Endothelial cell of umbilical vein (primary cell): Measurements from ENCODE around the gene SAE1. TPM values are rescaled to one million over a fixed set of nuclear protein-coding genes. Genes with fewer than 3 reads are reported as not detected.

Source experiments
- BruUV-seq: library from RNA; stranded (reverse); fragments of 400-500 nt; replicated peaks from 2 replicates; lab custom pipeline; 2021; lab: Mats Ljungman, UMichigan
- CTCF ChIA-PET: fragments of 300-600, 350-600 bp; sonication (Branson Sonifier 250); formaldehyde crosslinking; loops from one replicate; lab custom pipeline; 2021; ENCODE audit warnings: antibody characterized with exemption, inconsistent platforms; lab: Charles Lee
- POLR2A ChIA-PET: fragments of 300-600, 350-600 bp; sonication (Branson Sonifier 250); formaldehyde crosslinking; loops from one replicate; lab custom pipeline; 2021; ENCODE audit warnings: antibody characterized with exemption, inconsistent platforms; lab: Charles Lee
- DNase-seq: peaks from one replicate; pipeline ENCODE4 v3.0.0-alpha.2; 2011; ENCODE audit warnings: low read depth, low spot score
- FAIRE-seq: peaks from 2 replicates; lab custom pipeline; 2011; peaks lifted over from hg19 to GRCh38; lab: Jason Lieb, UNC
- H2AFZ ChIP-seq: 2 replicates; pipeline ENCODE4 v1.6.0; 2012; ENCODE audit warnings: low read depth, low read length, control low read depth, inconsistent platforms
- H3K27ac ChIP-seq: 2 replicates; pipeline ENCODE4 v1.5.1; 2011; ENCODE audit warnings: low read depth, mild to moderate bottlenecking, control low read depth, low read length, moderate library complexity; ENCODE audit not compliant: insufficient read depth
- H3K27me3 ChIP-seq, 2 experiments: 2 replicates each; pipeline versions ENCODE4 v1.6.0 to v1.6.1; 2011; ENCODE audit warnings: low read length in 2 of 2, mixed read lengths in 1 of 2; ENCODE audit not compliant: control insufficient read depth in 2 of 2, insufficient read depth in 2 of 2
- H3K36me3 ChIP-seq, 2 experiments: 2 replicates in 1 of 2; 3 replicates in 1 of 2; pipeline ENCODE4 v1.5.1; 2011; ENCODE audit warnings: low read length in 2 of 2, mild to moderate bottlenecking in 1 of 2, moderate library complexity in 1 of 2; ENCODE audit not compliant: control insufficient read depth in 2 of 2, insufficient read depth in 2 of 2; ENCODE audit errors: extremely low read depth in 1 of 2
- H3K4me1 ChIP-seq: 3 replicates; pipeline ENCODE4 v1.5.1; 2011; ENCODE audit warnings: mild to moderate bottlenecking, low read length; ENCODE audit not compliant: control insufficient read depth, insufficient read depth; ENCODE audit errors: extremely low read depth
- H3K4me2 ChIP-seq: 2 replicates; pipeline ENCODE4 v1.6.1; 2011; ENCODE audit warnings: low read length, control low read depth, mixed read lengths; ENCODE audit not compliant: insufficient read depth
- H3K4me3 ChIP-seq, 3 experiments: fragments of 200-600 bp in 1 of 3; sonication (generic), shearing (Covaris generic) in 1 of 3; replicated peaks in 1 of 3; 2 replicates each; pipeline ENCODE4 v1.5.1; 2011 to 2016; ENCODE audit warnings: control low read depth in 3 of 3, low read length in 3 of 3, mild to moderate bottlenecking in 2 of 3, inconsistent platforms in 1 of 3, low read depth in 1 of 3, moderate library complexity in 1 of 3; ENCODE audit not compliant: insufficient read depth in 1 of 3
- H3K79me2 ChIP-seq: 2 replicates; pipeline ENCODE4 v1.6.0; 2012; ENCODE audit warnings: low read length, inconsistent platforms; ENCODE audit not compliant: control insufficient read depth, insufficient read depth
- H3K9ac ChIP-seq: replicated peaks from 2 replicates; pipeline ENCODE3; 2011; ENCODE audit warnings: low read length, control low read depth; ENCODE audit not compliant: insufficient read depth; ENCODE audit errors: extremely low read depth
- H3K9me1 ChIP-seq: replicated peaks from 3 replicates; pipeline ENCODE4 v1.6.0; 2011; ENCODE audit warnings: mild to moderate bottlenecking, low read length; ENCODE audit not compliant: control insufficient read depth, insufficient read depth; ENCODE audit errors: extremely low read depth
- H3K9me3 ChIP-seq: replicated peaks from 2 replicates; pipeline ENCODE4 v1.5.1; 2012; ENCODE audit warnings: low read length, inconsistent platforms; ENCODE audit not compliant: control insufficient read depth, insufficient read depth
- H4K20me1 ChIP-seq: replicated peaks from 2 replicates; pipeline ENCODE3; 2011; ENCODE audit warnings: mild to moderate bottlenecking, low read length; ENCODE audit not compliant: control insufficient read depth, insufficient read depth; ENCODE audit errors: extremely low read depth
- CTCF ChIP-seq, 2 donors: IDR thresholded peaks; 1 replicate in 1 of 2; 2 replicates in 1 of 2; pipeline ENCODE4 v1.5.1; 2011; ENCODE audit warnings: low read length in 2 of 2, mild to moderate bottlenecking in 2 of 2, moderate library complexity in 2 of 2, control low read depth in 1 of 2, inconsistent platforms in 1 of 2, low read depth in 1 of 2; ENCODE audit not compliant: insufficient read depth in 1 of 2; ENCODE audit errors: extremely low read depth in 1 of 2
- EZH2 ChIP-seq: IDR thresholded peaks from 2 replicates; pipeline ENCODE4 v1.6.1; 2012; ENCODE audit warnings: borderline replicate concordance, low read depth, mild to moderate bottlenecking, moderate library complexity, low read length, inconsistent platforms; ENCODE audit not compliant: severe bottlenecking
- FOS ChIP-seq: IDR thresholded peaks from 2 replicates; pipeline ENCODE4 v1.6.1; 2011; ENCODE audit warnings: mild to moderate bottlenecking, low read length, moderate library complexity, borderline replicate concordance; ENCODE audit not compliant: insufficient read depth
- GATA2 ChIP-seq: IDR thresholded peaks from 2 replicates; pipeline ENCODE4 v1.7.0; 2011; ENCODE audit warnings: low read depth, mild to moderate bottlenecking, moderate library complexity, mixed read lengths, low read length; ENCODE audit not compliant: insufficient read length, insufficient read depth
- JUN ChIP-seq: IDR thresholded peaks from 2 replicates; pipeline ENCODE4 v1.6.1; 2011; ENCODE audit warnings: borderline replicate concordance, low read depth; ENCODE audit not compliant: insufficient read length, insufficient read depth
- MAX ChIP-seq: IDR thresholded peaks from 2 replicates; pipeline ENCODE4 v1.6.1; 2011; ENCODE audit not compliant: insufficient read depth, insufficient read length
- MYC ChIP-seq: IDR thresholded peaks from one replicate; pipeline ENCODE4 v1.6.1; 2011; ENCODE audit warnings: mild to moderate bottlenecking, low read depth, low read length
- POLR2A ChIP-seq: IDR thresholded peaks from 2 replicates; pipeline ENCODE4 v1.6.1; 2012; ENCODE audit warnings: low read depth, mild to moderate bottlenecking, control low read depth, low read length
- POLR2AphosphoS5 ChIP-seq: IDR thresholded peaks from 2 replicates; pipeline ENCODE4 v1.6.1; 2012; ENCODE audit warnings: low read depth, mild to moderate bottlenecking, control low read depth, low read length, moderate library complexity; ENCODE audit not compliant: insufficient read depth
- dilution Hi-C: fragments of 300-500 bp; cut with MboI; formaldehyde crosslinking; loops from one replicate; pipeline ENCODE4 v1.15.0; 2019; ENCODE audit warnings: low sequenced_read_pairs; ENCODE audit not compliant: extremely low pct_ligation_motif_present
- intact Hi-C: fragments of 100-400 bp; cut with micrococcal nuclease; formaldehyde crosslinking; loops from one replicate; pipeline ENCODE4 v1.10.0; 2022
- polyA plus RNA-seq, 4 experiments: library from polyadenylated mRNA; depleted of rRNA in 3 of 4; stranded (reverse) in 3 of 4; unstranded in 1 of 4; fragments of >200 nt; gene quantifications; 2 replicates each; pipeline versions ENCODE4 v1.2.1 to v1.2.3, GENCODE V29; 2011 to 2012; ENCODE audit warnings: missing spikeins in 1 of 4
- total RNA-seq: library from RNA; stranded (reverse); gene quantifications from 2 replicates; pipeline ENCODE4 v1.2.3, GENCODE V29; 2021

SAE1 gene
- total and polyA plus RNA-seq, 2 donors (not counting 3 experiments of a cell fraction or from before 2014, with no cell fraction given): 165 to 219 TPM

GRCh38 chr19:47229676-47230053 is 99.0 kb downstream of the SAE1 start:
- no peak overlapping the region for H3K27ac ChIP-seq
- peak; percentile 67 for DNase-seq
- POLR2A ChIA-PET: interaction anchor here (1.5 kb wide), 1 partner anchor 27 kb away, joined by 3 read pairs; the partner anchor contains the start of gene CCDC9
- H2AFZ ChIP-seq: no peak overlapping the region
- H3K9ac ChIP-seq: peak overlapping the region; percentile 57
- intact Hi-C loops (no loop called here), dilution Hi-C loops (no loop called here)
- H3K9me3 ChIP-seq: no peaks in the 10 kb centered on the region
- H4K20me1 ChIP-seq: no peaks in the 10 kb centered on the region
- H3K4me2 ChIP-seq: peak overlapping the region; percentile 57
- TF ChIP-seq CTCF (IDR thresholded peaks at IDR 0.05; ENCODE audit: extremely low read depth in 1 of 2, insufficient read depth in 1 of 2, low read depth in 1 of 2, low read length in 2 of 2) (no peak), POLR2AphosphoS5 (no peak), EZH2 (no peak), MYC (no peak), FOS (no peak), JUN (no peak), GATA2 (no peak), MAX (no peak), POLR2A (no peak)
- FAIRE-seq: peak; percentile 33
- H3K27me3 ChIP-seq: no peaks in the 10 kb centered on the region
- no peaks in the 10 kb centered on the region for H3K36me3 ChIP-seq
- no peaks in the 10 kb centered on the region for H3K9me1 ChIP-seq
- peaks cover 9% of the 10 kb centered on the region for H3K79me2 ChIP-seq
- BruUV-seq: no TSS peak
- peaks cover 36% of the 10 kb centered on the region for H3K4me1 ChIP-seq
- peak overlapping the region; percentile 4 to 93 (median 70) for H3K4me3 ChIP-seq
- CTCF ChIA-PET: interaction anchor here (1.1 to 3.1 kb wide), 3 partner anchors 13 to 19 kb away, joined by 3 to 31 read pairs (median 3); no protein-coding TSS in a partner anchor
